ENCODE data around the gene MRPS11.

DNA sequence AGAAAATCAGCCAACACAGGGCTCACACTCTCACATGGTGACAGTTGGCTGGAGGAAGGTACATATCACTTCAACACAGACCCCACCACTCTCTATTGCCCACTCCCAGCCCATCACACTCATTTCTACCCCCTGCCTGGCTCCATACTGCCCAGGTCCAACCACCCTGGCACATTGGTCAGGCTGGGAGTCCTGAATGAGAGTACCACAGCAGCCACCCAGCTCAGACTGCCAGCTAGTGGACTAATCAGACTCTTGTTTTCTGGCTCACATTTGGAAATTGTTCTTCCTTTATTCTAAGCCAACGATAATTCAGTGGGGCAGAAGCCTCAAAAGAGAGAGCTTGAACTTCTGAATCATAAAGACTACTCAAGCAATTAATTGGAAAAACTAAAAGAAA, 20.3 kb upstream of the MRPS11 start:
- TF ChIP-seq EP300 (IDR thresholded peaks at IDR 0.05) (no peak), RAD21 (conservative IDR thresholded peaks at IDR 0.05 in 1 of 2, IDR thresholded peaks at IDR 0.05 in 1 of 2) (peak; percentile 54 to 58; a peak in 4 of 5 replicates), KDM1A (IDR thresholded peaks at IDR 0.05; ENCODE audit: low read depth) (no peak), BHLHE40 (IDR thresholded peaks at IDR 0.05; ENCODE audit: low read depth, low read length) (no peak)
- TF ChIP-seq, protein P1, sequence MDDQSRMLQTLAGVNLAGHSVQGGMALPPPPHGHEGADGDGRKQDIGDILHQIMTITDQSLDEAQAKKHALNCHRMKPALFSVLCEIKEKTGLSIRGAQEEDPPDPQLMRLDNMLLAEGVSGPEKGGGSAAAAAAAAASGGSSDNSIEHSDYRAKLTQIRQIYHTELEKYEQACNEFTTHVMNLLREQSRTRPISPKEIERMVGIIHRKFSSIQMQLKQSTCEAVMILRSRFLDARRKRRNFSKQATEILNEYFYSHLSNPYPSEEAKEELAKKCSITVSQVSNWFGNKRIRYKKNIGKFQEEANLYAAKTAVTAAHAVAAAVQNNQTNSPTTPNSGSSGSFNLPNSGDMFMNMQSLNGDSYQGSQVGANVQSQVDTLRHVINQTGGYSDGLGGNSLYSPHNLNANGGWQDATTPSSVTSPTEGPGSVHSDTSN (IDR thresholded peaks at IDR 0.05) = no peak
- TF ChIP-seq, protein P2, sequence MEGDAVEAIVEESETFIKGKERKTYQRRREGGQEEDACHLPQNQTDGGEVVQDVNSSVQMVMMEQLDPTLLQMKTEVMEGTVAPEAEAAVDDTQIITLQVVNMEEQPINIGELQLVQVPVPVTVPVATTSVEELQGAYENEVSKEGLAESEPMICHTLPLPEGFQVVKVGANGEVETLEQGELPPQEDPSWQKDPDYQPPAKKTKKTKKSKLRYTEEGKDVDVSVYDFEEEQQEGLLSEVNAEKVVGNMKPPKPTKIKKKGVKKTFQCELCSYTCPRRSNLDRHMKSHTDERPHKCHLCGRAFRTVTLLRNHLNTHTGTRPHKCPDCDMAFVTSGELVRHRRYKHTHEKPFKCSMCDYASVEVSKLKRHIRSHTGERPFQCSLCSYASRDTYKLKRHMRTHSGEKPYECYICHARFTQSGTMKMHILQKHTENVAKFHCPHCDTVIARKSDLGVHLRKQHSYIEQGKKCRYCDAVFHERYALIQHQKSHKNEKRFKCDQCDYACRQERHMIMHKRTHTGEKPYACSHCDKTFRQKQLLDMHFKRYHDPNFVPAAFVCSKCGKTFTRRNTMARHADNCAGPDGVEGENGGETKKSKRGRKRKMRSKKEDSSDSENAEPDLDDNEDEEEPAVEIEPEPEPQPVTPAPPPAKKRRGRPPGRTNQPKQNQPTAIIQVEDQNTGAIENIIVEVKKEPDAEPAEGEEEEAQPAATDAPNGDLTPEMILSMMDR (IDR thresholded peaks at IDR 0.05) = peak; percentile 31

Measured in A549 (cell line).